Amygdala (tissue), 56 donors: ENCODE measurements around the gene DHX30.
A peak's percentile ranks its signal among the peaks of the same experiment; 100 is the strongest.
"Not testable (repeated sequence)": the region's sequence is repeated elsewhere in the genome, so short reads cannot be mapped to it uniquely, and the experiment has no call there.

ENCODE experiments used
- DNase-seq, 56 donors: peaks; one replicate each; lab custom pipeline; 2025; lab: John Stamatoyannopoulos, UW

DHX30 gene, protein sequence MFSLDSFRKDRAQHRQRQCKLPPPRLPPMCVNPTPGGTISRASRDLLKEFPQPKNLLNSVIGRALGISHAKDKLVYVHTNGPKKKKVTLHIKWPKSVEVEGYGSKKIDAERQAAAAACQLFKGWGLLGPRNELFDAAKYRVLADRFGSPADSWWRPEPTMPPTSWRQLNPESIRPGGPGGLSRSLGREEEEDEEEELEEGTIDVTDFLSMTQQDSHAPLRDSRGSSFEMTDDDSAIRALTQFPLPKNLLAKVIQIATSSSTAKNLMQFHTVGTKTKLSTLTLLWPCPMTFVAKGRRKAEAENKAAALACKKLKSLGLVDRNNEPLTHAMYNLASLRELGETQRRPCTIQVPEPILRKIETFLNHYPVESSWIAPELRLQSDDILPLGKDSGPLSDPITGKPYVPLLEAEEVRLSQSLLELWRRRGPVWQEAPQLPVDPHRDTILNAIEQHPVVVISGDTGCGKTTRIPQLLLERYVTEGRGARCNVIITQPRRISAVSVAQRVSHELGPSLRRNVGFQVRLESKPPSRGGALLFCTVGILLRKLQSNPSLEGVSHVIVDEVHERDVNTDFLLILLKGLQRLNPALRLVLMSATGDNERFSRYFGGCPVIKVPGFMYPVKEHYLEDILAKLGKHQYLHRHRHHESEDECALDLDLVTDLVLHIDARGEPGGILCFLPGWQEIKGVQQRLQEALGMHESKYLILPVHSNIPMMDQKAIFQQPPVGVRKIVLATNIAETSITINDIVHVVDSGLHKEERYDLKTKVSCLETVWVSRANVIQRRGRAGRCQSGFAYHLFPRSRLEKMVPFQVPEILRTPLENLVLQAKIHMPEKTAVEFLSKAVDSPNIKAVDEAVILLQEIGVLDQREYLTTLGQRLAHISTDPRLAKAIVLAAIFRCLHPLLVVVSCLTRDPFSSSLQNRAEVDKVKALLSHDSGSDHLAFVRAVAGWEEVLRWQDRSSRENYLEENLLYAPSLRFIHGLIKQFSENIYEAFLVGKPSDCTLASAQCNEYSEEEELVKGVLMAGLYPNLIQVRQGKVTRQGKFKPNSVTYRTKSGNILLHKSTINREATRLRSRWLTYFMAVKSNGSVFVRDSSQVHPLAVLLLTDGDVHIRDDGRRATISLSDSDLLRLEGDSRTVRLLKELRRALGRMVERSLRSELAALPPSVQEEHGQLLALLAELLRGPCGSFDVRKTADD

DNA sequence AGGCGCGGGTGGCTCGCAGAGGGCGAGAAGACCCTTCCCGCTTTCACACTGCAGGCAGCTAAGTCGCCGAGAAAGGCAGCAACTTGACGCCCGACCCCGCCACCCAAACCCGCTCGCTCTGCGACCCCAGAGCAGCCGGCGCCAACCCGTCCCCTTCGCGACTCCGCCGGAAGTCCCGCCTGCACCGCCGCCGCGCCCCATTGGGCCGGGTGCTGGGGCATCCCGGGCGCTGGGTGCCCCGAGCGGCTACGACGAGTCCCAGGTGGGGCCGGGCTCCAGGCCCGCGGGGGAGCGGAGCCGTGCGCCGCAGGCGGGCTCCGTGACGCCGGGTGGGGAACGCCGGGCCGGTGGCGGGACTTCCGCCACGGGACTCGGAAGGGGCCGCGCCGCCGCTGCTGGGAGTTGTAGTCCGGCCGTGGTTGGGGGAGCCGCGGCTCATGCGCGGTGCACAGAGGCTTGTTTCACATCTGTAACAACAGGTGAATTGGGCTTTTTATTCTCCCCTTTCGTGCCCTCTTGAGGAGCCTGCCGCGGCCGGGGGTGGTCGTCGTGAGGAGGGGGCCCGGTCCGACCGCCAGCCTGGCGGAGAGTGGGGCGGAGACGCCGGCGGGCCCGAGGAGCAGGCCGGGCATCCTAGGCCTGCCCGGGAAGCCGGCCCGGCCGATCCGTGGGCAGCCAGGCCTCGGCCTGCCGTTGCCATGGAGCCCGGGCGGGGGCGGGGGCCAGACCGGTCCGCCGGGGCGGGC, at the start of gene DHX30:
Gene DHX30 (plus strand): TSS at position 405 of the 746 bp plus-strand sequence. CDS start 7,546 bp downstream, outside the sequence.
- peak; percentile 42 to 95 (median 84) for DNase-seq

DNA sequence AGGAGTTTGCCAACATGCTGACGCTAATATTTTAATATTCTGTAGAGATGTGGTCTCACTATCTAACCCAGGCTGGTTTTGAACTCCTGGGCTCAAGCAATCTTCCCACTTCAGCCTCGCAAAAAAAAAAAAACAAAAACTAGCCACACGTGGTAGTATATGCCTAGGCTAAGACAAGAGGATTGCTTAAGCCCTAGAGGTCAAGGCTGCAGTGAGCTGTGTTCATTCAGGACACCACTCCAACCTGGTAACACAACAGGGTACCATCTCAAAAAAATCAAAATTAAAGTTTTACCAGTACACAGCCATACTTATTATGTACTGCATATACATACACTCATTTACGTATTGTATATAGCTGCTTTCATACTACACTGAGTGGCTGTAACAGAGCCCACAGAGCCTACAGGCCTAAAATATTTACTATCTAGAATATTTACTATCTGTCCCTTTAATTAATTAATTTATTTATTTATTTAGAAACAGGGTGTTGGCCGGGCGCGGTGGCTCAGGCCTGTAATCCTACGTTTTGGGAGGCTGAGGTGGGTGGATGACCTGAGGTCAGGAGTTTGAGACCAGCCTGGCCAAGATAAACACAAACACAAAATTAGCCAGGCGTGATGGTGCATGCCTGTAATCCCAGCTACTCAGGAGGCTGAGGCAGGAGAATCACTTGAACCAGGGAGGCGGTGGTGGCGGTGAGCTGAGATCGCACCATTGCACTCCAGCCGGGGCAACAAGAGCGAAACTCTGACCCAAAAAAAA, 44.5 kb upstream of the DHX30 start:
- no peak for DNase-seq

DNA sequence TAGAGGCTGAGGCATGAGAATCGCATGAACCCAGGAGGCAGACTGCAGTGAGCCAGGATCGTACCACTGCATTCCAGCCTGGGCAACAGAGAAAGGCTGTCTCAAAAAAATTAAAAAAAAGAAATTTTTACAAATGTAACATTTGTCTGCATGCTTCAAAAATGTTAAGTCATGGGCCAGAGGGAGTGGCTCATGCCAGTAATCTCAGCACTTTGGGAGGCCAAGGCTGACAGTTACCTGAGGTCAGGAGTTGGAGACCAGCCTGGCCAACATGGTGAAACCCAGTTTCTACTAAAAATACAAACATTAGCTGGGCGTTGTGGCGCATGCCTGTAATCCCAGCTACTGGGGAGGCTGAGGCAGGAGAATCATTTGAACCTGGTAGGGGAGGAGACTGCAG, 42.7 kb upstream of the DHX30 start:
- not testable (repeated sequence) for DNase-seq

DNA sequence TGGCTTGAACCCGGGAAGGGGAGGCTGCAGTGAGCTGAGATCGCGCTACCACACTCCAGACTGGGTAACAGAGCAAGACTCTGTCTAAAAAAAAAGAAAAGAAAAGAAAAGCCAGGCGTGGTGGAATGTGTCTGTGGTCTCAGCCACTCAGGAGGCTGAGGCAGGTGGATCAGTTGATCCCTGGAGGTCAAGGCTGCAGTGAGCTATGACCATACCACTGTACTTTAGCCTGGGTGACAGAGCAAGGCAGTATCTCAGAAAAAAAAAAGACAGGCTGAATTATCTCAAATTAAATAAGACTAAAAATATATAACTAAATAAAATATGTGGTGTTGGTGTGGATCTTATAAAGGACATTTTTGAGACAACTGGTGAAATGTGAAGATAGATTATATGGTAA, 41.9 kb upstream of the DHX30 start:
- DNase-seq, result no peak

DNA sequence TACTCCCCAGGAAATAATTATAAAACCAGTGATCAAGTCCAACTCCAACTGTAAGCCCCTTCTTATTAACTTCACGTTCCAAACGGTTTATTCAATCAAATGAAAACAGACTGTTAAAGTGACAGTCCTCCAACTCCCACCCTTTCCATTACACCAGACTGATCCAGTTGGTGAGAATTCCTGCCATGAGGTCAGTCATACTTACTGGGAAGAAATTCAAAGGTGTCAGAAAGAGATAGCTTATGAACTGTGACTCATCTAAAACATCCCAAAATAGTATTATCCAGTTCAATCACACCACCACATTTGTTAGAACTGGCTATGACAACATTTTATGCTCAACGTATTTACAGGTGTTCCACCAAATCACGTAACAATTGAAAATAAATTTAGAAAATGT, 40.7 kb upstream of the DHX30 start:
- no peak for DNase-seq

DNA sequence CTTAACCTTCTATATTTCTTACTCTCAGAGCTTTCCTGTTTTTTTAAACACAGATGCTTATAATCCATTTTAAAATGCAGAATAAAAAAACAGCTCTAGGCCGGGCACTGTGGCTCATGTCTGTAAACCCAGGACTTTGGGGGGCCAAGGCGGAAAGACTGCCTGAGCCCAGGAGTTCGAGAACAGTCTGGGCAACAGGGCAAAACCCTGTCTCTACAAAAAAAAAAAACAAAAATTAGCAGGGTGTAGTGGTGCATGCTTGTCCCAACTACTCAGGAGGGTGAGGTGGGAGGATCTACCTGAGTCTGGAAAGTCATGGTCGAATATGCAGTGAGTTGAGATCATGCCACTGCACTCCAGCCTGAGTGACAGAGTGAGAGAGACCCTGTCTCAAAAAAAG, 36.8 kb upstream of the DHX30 start:
- DNase-seq, result no peak

DNA sequence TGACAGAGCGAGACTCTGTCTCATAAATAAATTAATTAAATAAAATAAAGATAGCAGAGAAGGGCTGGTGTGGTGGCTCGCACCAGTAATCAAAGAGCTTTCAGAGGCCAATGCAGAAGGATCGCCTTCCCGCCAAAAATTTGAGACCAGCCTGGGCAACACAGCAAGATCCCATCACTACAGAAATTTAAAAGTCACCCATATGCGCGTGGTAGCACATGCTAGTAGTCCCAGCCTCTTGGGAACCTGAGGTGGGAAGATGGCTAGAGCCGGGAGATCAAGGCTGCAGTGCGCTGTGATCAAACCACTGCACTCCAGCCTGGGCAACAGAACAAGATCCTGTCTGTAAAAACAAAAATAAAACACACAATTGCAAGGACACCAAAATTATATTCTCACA, 30.9 kb upstream of the DHX30 start:
- DNase-seq, result no peak

DNA sequence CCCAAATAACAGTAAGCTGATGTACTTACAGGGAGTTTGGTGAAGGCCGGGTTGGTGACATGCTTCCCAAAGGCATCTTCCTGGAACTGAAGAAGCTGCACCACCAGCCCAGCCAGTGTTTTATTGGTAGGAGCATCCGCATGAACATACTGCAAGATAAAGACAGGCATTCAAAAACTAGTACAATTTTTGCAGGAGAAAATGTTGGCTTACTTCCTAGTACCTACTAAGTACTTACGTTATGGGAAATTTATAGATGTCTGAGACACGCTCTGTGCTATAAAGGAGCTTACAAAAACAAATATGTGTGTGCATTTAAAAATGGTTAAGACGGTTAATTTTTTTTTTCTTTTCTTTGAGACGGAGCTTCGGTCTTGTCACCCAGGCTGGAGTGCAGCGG, 30.1 kb upstream of the DHX30 start:
- no peak for DNase-seq

DNA sequence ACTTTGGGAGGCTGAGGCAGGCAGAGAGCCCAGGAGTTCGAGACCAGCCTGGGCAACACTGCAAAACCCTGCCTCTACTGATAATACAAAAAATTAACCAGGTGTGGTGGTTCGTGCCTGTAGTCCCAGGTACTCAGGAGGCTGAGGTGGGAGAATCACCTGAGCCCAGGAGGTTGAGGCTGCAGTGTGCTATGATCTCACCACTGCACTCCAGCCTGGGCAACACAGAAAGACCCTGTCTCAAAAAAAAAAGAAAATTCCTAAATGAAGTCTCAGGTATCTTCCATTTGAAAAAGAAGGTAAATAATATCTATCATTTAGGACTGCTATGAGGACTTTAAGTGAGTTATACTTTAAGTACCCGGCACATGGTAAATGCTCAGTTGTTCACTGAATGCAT, 24.2 kb upstream of the DHX30 start:
- DNase-seq, result no peak

DNA sequence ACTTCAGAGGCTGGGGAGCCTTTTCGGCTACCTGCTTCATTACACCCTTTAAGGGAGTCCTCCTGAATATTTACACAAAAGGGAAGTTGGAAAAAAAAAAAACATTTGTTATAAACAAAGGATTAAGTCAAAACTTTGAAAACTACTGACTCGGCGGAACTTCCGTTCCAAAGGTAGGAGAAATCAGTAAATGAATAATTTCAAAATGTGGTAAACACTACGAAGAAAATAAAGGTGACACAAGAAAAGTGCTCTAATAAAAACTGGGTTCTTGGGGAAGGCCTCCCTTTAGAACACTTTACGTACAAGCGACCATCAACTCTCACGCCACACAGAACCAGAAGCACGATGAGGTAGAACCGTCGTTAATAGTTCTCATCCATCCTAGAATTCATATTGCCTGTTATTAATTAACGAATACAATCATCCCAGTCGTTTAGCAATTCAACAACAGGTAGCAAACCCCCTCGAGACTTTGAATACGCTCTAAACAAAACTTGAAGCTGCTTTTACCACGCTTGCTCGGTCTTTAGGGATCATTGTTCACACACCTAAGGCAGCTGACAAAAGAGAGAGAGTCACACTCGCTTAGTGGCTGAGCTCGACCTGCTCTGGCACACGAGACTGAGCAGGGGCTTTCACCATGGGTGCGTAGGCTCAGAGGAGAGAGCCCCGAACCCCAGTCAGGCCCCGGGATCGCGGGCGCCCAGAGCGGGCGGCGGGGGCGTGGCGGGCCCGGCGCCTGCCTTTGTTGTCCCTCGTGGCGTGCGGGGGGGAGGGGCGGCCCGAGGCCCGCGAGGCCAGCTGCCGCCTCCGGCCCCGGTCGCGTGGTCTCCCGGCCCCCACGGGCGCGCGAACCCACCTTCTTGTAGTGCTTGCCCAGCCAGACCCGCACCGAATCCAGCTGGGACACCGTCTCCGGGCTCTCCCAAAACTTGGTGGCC, 21.9 kb upstream of the DHX30 start:
- peak in 41 of 56 donors; percentile 30 to 82 (median 63) for DNase-seq

DNA sequence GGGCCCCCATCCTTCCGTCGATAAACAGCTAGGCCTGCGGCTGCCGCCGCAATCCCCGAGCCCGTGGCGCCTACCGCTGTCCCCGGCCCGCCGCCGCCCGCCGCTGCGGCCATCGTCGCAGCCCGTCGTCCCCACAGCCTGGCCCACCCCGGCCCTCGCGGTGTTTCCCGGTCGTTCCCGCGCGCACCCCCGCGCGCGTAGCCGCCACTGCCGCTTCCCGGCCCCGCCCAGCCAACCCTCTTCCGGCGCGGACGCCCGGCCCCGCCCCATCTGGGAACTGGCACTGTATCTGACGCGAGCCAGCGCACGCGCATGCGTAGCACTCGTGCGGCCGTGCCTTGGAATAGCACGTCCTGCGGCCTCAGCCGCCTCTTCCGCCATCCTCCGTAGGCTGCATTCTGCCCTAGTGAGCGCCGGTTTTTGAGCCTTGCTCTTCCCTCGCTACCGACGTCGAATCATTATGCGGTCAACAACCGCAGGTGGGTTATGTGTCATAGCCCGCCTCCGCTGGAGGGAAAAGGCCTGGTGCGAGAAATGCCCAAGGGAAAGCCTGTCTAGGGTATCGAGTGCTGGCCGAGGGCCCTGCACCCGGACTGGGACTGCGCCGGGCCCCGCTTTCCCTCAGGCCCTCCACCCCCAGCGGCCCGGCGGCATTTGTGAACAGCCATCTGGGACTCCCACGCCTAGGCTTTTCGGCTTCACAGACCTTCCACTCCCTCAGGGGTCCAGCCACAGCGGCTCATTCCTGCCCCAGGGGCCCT, 21.1 kb upstream of the DHX30 start, which contains the start of gene SMARCC1:
Gene SMARCC1 (minus strand): TSS at position 209 of the 761 bp plus-strand sequence. CDS start 96 bp downstream, at position 113.
- DNase-seq, result peak; percentile 69 to 98 (median 92)

DNA sequence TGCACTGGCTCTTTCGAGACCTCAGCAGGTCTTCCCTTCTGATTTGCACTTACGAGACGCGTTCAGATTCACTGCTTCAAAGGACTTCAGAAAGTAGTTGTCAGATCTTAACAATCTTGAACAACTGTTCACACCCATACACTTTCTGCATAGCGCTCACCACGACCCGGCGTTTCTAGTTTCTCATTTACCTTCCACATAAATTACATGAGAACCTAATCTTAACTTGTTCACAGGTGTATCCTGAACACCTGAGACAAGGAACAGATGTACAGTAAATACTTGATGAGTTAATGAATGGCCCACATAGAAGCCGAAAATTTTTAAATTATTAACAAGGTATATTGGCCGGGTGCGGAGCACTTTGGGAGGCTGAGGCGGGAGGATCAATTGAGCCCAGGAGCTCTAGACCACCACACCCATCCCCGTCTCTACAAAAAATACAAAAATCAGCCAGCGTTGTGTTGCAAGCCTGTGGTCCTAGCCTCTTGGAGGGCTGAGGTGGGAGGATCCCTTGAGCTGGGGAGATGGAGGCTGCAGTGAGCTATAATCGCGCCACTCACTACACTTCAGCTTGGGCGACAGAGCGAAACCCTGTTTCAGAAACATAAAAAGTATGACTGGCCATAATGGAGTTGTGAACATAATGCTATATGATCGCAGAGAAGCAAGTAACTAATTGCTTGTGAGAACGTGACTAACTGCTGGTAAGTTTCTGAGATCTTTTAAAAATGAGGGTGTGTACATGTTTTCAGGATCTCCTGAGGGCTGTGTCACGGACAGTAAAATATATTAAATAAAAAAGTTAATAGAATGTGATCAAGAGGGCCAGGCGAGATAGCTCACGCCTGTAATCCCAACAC, 20.3 kb upstream of the DHX30 start:
- no peak for DNase-seq

DNA sequence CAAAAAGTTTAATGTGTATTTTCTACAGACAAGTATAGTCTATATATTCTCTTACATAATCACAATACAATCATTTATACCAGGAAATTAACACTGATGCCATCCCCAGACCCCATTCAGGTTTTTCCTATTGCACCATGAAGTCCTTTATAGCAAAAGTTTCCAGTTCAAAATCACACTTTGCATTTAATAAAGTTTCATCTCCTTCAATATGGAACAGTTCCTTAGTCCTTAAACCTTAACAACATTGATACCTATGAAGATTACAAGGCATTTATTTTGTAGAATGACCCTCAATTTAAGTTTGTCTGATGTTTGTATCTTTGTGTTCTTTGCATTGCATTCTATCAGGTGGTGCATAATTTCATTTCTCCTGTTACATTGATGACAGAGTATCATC, 19.3 kb upstream of the DHX30 start:
- no peak for DNase-seq

DNA sequence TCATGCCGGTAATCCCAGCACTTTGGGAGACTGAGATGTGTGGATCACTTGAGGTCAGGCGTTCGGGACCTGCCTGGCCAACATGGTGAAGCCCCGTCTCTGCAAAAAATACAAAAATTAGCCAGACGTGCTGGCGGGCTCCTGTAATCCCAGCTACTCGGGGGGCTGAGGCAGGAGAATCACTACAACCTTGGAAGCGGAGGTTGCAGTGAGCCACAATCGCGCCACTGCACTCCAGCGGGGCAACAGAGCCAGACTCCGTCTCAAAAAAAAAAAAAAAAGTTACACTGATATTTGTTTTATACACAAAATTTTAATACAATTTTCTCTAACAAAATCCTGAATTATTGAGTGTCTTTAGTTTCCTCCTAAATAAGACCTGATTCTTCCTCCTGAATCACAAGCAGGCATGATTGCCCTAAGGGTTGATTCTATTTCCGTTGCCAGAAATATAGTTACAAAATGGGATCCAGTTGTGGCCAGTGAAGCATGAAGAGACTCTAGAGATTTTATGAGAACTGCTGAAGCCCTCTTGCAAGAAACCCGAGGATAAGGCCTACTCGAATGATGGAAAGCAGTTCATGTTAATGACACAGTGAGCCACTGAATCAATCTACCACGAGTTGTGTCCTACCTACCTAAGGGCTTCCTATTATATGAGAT, 11.6 kb upstream of the DHX30 start:
- no peak for DNase-seq

DNA sequence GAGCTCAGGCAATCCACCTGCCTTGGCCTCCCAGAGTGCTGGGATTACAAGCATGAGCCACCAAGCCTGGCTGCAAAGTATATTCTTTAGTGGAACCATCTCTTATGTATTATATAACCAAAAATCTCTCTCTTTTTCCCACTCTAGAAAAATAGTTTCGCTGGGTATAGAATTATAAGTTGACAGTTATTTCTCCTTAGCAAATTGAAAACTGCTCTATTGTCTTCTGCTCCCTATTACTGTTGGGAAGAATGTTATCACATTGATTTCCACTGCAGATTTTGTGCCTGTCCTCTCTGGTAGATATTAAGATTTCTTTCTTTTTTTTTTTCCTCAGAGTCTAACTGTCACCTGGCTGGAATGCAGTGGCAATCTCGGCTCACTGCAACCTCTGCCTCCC, 10.2 kb upstream of the DHX30 start:
- no peak for DNase-seq

DNA sequence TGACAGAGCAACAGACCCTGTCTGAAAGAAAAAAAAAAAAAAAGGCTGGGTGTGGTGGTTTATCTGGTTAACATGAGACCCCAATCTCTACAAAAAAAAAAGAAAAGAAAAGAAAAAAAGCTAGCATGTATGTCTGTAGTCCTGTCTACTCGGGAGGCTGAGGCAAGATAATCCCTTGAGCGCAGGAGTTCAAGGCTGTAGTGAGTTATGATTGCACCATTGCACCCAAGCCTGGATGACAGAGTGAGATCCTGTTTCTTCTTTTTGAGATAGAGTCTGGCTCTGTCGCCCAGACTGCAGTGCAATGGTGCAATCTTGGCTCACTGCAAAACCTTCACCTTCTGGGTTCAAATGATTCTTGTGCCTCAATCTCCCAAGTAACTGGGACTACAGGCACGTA, 8.4 kb upstream of the DHX30 start:
- DNase-seq, result no peak
